Measurements from ENCODE around the gene COX4I1. TPM values are rescaled to one million over a fixed set of nuclear protein-coding genes. Genes with fewer than 3 reads are reported as not detected.

COX4I1 gene
- total RNA-seq (2022) = 814 and 893 TPM in 2 replicates
- Bru-seq, nascent RNA = percentile 98 among the genes with signal in this experiment
- percentile 97 among the genes with signal in this experiment for BruChase-seq, experiment 1, labeled RNA remaining after a 2-hour chase
- percentile 97 among the genes with signal in this experiment for BruChase-seq, experiment 2, labeled RNA remaining after a 6-hour chase
- long read RNA-seq, transcript COX4I1-203 (5 exons, 873 nt) = minor isoform, 15 of 817 reads
- long read RNA-seq, transcript COX4I1-201 (5 exons, 708 nt) = major isoform, 653 of 817 reads
- long read RNA-seq, transcript COX4I1-217 (1 exons, 3,946 nt) = minor isoform, 13 of 817 reads
- long read RNA-seq, transcript COX4I1-215 (3 exons, 2,271 nt) = minor isoform, 9 of 817 reads
- long read RNA-seq, partial matches to known transcripts = 39 of 817 reads
- long read RNA-seq, other reads (novel, unspliced or antisense) = 72 of 817 reads

- H3K36me3 Mint-ChIP-seq (ENCODE audit: insufficient read depth, unreplicated experiment) = peaks cover 96% of the 10 kb centered on the region
- peak; percentile 96 to 97 for DNase-seq
- H3K27me3 Mint-ChIP-seq (ENCODE audit: insufficient read depth, unreplicated experiment) = no peaks in the 10 kb centered on the region
- POLR2A ChIA-PET = interaction anchor here (0.5 kb wide), 1 partner anchor 72 kb away, joined by 5 read pairs; no protein-coding TSS in a partner anchor
- CTCF ChIA-PET = interaction anchor here (1.0 kb wide), 1 partner anchor 95 kb away, joined by 3 read pairs; no protein-coding TSS in a partner anchor
- Histone ChIP-seq H3K9me3 (no peaks in the 10 kb centered on the region), H3K4me1 (peaks cover 6% of the 10 kb centered on the region; the same call in 1 of the 2 replicates), H3K4me3 (ENCODE audit: low read depth, low read length) (peak within 1 kb of the TSS; percentile 77), H3K36me3 (ENCODE audit: control insufficient read depth, insufficient read depth, low read length) (peaks cover 7% of the 10 kb centered on the region; the same call in 1 of the 2 replicates), H3K27me3 (replicated peaks; ENCODE audit: control insufficient read depth, insufficient read depth, low read length) (no peaks in the 10 kb centered on the region)
- peaks cover 10% of the 10 kb centered on the region for H3K4me1 Mint-ChIP-seq (ENCODE audit: low read depth, unreplicated experiment)
- no peaks in the 10 kb centered on the region for H3K9me3 Mint-ChIP-seq (ENCODE audit: unreplicated experiment)
- TF ChIP-seq, protein P1, sequence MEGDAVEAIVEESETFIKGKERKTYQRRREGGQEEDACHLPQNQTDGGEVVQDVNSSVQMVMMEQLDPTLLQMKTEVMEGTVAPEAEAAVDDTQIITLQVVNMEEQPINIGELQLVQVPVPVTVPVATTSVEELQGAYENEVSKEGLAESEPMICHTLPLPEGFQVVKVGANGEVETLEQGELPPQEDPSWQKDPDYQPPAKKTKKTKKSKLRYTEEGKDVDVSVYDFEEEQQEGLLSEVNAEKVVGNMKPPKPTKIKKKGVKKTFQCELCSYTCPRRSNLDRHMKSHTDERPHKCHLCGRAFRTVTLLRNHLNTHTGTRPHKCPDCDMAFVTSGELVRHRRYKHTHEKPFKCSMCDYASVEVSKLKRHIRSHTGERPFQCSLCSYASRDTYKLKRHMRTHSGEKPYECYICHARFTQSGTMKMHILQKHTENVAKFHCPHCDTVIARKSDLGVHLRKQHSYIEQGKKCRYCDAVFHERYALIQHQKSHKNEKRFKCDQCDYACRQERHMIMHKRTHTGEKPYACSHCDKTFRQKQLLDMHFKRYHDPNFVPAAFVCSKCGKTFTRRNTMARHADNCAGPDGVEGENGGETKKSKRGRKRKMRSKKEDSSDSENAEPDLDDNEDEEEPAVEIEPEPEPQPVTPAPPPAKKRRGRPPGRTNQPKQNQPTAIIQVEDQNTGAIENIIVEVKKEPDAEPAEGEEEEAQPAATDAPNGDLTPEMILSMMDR (IDR thresholded peaks at IDR 0.05; ENCODE audit: insufficient read depth in 1 of 2, low read depth in 1 of 2, low read length in 1 of 2, severe bottlenecking in 1 of 2, unreplicated experiment in 1 of 2) = no peak
- H3K4me3 Mint-ChIP-seq (ENCODE audit: unreplicated experiment) = peak within 1 kb of the TSS; percentile 94
- BruUV-seq (replicated peaks) = no TSS peak
- intact Hi-C loops (cut with micrococcal nuclease; ENCODE audit: unreplicated experiment) = no loop called here
- peak within 1 kb of the TSS; percentile 88 for H3K27ac Mint-ChIP-seq (ENCODE audit: unreplicated experiment)
These were observed at the start of gene COX4I1, which contains the start of gene EMC8 for GRCh38 chr16:85799497-85800320. Gene COX4I1 (plus strand): TSS chr16:85799695. CDS start chr16:85801206, 1,511 bp downstream. Gene EMC8 (minus strand): TSS chr16:85799544. CDS start chr16:85799295, 249 bp downstream.

GRCh38 chr16:85749771-85750145 is 49.7 kb upstream of the COX4I1 start:
- Mint-ChIP-seq H3K9me3 (ENCODE audit: unreplicated experiment) (no peaks in the 10 kb centered on the region), H3K36me3 (ENCODE audit: insufficient read depth, unreplicated experiment) (peaks cover 6% of the 10 kb centered on the region), H3K4me3 (ENCODE audit: unreplicated experiment) (peak overlapping the region; percentile 90), H3K27me3 (ENCODE audit: insufficient read depth, unreplicated experiment) (no peaks in the 10 kb centered on the region), H3K4me1 (ENCODE audit: low read depth, unreplicated experiment) (peaks cover 10% of the 10 kb centered on the region), H3K27ac (ENCODE audit: unreplicated experiment) (peak overlapping the region; percentile 69)
- H3K4me1 ChIP-seq = peaks cover 28% of the 10 kb centered on the region
- no peak for DNase-seq
- no peaks in the 10 kb centered on the region for H3K36me3 ChIP-seq (ENCODE audit: control insufficient read depth, insufficient read depth, low read length)
- H3K27me3 ChIP-seq (replicated peaks; ENCODE audit: control insufficient read depth, insufficient read depth, low read length) = no peaks in the 10 kb centered on the region; the same call in 1 of the 2 replicates
- CTCF ChIA-PET = no interaction called here
- TF ChIP-seq, protein P1 (IDR thresholded peaks at IDR 0.05; ENCODE audit: insufficient read depth in 1 of 2, low read depth in 1 of 2, low read length in 1 of 2, severe bottlenecking in 1 of 2, unreplicated experiment in 1 of 2) = no peak
- POLR2A ChIA-PET = no interaction called here
- H3K4me3 ChIP-seq (ENCODE audit: low read depth, low read length) = peak overlapping the region; percentile 72
- no TSS peak for BruUV-seq (replicated peaks)
- no peaks in the 10 kb centered on the region for H3K9me3 ChIP-seq
- intact Hi-C loops (cut with micrococcal nuclease; ENCODE audit: unreplicated experiment) = loop anchor here (1.0 to 5.0 kb wide), 2 partner anchors 31 to 302 kb away; no protein-coding TSS in a partner anchor
